GM12892 (cell line): Measurements from ENCODE around the gene PCDHGA6.

ENCODE experiments used
- POLR2A ChIP-seq: IDR thresholded peaks from 2 replicates; pipeline ENCODE4 v1.6.1; 2011; ENCODE audit warnings: low read depth, low read length, control low read depth
- POLR2AphosphoS5 ChIP-seq: IDR thresholded peaks from 2 replicates; pipeline ENCODE4 v1.6.1; 2011; ENCODE audit warnings: low read depth, low read length, control low read depth

DNA sequence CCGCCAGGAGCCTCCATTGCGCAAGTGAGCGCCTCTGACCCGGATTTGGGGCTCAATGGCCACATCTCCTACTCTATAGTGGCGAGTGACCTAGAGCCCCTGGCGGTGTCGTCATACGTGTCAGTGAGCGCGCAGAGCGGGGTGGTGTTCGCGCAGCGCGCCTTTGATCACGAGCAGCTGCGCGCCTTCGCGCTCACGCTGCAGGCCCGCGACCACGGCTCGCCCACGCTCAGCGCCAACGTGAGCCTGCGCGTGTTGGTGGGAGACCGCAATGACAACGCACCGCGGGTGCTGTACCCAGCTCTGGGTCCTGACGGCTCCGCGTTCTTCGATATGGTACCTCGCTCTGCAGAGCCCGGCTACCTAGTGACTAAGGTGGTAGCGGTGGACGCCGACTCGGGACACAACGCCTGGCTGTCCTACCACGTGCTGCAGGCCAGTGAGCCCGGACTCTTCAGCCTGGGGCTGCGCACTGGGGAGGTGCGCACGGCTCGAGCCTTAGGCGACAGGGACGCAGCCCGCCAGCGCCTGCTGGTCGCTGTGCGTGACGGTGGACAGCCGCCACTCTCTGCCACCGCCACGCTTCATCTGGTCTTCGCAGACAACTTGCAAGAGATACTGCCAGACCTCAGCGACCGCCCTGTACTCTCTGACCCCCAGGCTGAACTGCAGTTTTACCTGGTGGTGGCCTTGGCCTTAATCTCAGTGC lies 36.1 kb downstream of the PCDHGA6 start:
- no peak for TF ChIP-seq POLR2A
- no peak for TF ChIP-seq POLR2AphosphoS5
